Measurements from ENCODE around the gene MED22.

- no peak for TF ChIP-seq CTCF (IDR thresholded peaks at IDR 0.05)
- no peak for TF ChIP-seq POLR2A (IDR thresholded peaks at IDR 0.05)
Observed at GRCh38 chr9:133362359-133363044, 14.6 kb upstream of the MED22 start.
